ENCODE measurements around the gene TBL1X.

DNA sequence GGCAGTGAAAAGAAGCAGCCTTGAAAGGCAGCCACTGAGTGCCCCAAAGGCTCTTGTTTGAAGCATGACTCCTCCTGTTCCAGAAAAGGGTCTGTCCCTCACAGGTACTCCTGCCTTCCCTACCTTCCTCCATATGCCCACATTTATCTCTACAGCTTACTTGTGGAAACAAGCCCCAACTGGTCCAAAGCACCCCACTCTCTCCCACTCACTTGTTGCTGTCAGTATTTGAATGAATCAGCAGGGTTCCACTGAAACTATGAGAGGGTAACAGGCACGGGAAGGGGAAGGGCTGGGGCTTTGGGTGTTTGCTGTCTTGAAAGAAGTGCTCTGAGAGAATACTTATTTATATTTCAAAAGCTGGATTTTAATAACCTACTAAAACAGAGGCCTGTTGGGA is 265.9 kb downstream of the TBL1X start:
- TF ChIP-seq, protein P1, sequence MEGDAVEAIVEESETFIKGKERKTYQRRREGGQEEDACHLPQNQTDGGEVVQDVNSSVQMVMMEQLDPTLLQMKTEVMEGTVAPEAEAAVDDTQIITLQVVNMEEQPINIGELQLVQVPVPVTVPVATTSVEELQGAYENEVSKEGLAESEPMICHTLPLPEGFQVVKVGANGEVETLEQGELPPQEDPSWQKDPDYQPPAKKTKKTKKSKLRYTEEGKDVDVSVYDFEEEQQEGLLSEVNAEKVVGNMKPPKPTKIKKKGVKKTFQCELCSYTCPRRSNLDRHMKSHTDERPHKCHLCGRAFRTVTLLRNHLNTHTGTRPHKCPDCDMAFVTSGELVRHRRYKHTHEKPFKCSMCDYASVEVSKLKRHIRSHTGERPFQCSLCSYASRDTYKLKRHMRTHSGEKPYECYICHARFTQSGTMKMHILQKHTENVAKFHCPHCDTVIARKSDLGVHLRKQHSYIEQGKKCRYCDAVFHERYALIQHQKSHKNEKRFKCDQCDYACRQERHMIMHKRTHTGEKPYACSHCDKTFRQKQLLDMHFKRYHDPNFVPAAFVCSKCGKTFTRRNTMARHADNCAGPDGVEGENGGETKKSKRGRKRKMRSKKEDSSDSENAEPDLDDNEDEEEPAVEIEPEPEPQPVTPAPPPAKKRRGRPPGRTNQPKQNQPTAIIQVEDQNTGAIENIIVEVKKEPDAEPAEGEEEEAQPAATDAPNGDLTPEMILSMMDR (conservative IDR thresholded peaks at IDR 0.05), result no peak
- no peak for TF ChIP-seq EZH2 (IDR thresholded peaks at IDR 0.05; ENCODE audit: low read depth)

Measured in PC-9 (cell line).